Lower lobe of right lung (tissue), 2 donors: Measurements from ENCODE around the gene LDAF1. TPM values are rescaled to one million over a fixed set of nuclear protein-coding genes. Genes with fewer than 3 reads are reported as not detected.

Experiments used
- ATAC-seq, 2 donors: fragments of 200-7000 bp; cut with Tn5 transposase; one replicate each; pipeline ENCODE4 v1.9.1; 2020 to 2022; ENCODE audit warnings: mild to moderate bottlenecking in 2 of 2, moderate library complexity in 2 of 2
- DNase-seq: peaks from one replicate; pipeline ENCODE4 v3.0.0-alpha.2; 2020
- H3K27ac ChIP-seq: fragments of 200-600 bp; one replicate; pipeline ENCODE4 v1.8.0; 2022
- H3K27me3 ChIP-seq: fragments of 200-600 bp; one replicate; pipeline ENCODE4 v1.8.0; 2022; ENCODE audit warnings: low read depth
- H3K36me3 ChIP-seq: fragments of 200-600 bp; one replicate; pipeline ENCODE4 v1.8.0; 2022; ENCODE audit warnings: mild to moderate bottlenecking
- H3K4me1 ChIP-seq: fragments of 200-600 bp; one replicate; pipeline ENCODE4 v1.8.0; 2022
- H3K4me3 ChIP-seq: fragments of 200-600 bp; one replicate; pipeline ENCODE4 v1.8.0; 2022; ENCODE audit warnings: mild to moderate bottlenecking
- H3K9me3 ChIP-seq: fragments of 200-600 bp; one replicate; pipeline ENCODE4 v1.8.0; 2022
- intact Hi-C: fragments of 100-400 bp; cut with DNase I; formaldehyde crosslinking; loops from one replicate; pipeline ENCODE4 v1.11.0; 2022
- total RNA-seq: library from RNA; stranded (reverse); fragmentation: NEBNext Ultra II Directional; extraction: Animal tissue kit (Norgen Biotek cat#: 25700); gene quantifications from one replicate; pipeline ENCODE4 v1.2.1, GENCODE V29; 2021
- TF ChIP-seq, protein P1 (sequence below): fragments of 200-600 bp; IDR thresholded peaks from one replicate; pipeline ENCODE4 v1.8.0; 2022; ENCODE audit warnings: antibody characterized with exemption, mild to moderate bottlenecking
- donor health status: DM: no; HTN: yes; CAD: no; lungs with severe emphysema.

Gene LDAF1
- total RNA-seq, 1 donor from 2014 or later, result 39.8 TPM

DNA sequence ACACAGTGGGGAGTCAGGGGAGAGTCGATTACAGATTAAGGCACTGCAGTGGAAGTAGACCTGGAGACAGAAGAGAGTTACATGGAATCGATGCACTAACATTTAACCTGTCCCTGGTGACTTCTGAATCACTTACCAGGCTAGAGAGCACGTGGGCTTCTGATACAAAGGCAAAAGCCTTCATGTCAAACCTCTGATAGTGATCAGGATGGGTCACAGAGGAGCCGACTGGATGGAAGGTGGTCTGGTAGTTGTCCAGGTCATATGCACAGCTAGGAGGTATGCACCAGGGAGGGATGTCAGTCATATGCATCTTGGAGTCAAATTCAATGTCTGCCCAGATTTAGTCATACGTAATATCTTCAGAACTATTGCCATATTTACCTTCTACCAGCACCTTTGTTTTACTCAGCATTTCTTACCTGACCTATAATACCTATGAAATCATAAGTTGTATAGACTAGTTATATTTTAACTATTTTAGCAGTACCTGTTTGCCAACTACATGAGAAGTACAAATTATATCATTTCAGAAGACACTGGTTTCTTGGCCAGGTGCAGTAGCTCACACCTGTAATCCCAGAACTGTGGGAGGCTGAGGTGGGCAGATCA, 41.2 kb downstream of the LDAF1 start:
- H3K9me3 ChIP-seq, result no peaks in the 10 kb centered on the region
- no peak overlapping the region for H3K4me3 ChIP-seq
- no peaks in the 10 kb centered on the region for H3K27me3 ChIP-seq
- H3K36me3 ChIP-seq, result no peaks in the 10 kb centered on the region
- TF ChIP-seq, protein P1, sequence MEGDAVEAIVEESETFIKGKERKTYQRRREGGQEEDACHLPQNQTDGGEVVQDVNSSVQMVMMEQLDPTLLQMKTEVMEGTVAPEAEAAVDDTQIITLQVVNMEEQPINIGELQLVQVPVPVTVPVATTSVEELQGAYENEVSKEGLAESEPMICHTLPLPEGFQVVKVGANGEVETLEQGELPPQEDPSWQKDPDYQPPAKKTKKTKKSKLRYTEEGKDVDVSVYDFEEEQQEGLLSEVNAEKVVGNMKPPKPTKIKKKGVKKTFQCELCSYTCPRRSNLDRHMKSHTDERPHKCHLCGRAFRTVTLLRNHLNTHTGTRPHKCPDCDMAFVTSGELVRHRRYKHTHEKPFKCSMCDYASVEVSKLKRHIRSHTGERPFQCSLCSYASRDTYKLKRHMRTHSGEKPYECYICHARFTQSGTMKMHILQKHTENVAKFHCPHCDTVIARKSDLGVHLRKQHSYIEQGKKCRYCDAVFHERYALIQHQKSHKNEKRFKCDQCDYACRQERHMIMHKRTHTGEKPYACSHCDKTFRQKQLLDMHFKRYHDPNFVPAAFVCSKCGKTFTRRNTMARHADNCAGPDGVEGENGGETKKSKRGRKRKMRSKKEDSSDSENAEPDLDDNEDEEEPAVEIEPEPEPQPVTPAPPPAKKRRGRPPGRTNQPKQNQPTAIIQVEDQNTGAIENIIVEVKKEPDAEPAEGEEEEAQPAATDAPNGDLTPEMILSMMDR, result no peak
- no peaks in the 10 kb centered on the region for H3K4me1 ChIP-seq
- intact Hi-C loops, result no loop called here
- H3K27ac ChIP-seq, result no peak overlapping the region
- DNase-seq (no peak), ATAC-seq (no peak)

GRCh38 chr16:21203155-21203797, 44.8 kb downstream of the LDAF1 start:
- ATAC-seq, result no peak
- H3K4me1 ChIP-seq, result no peaks in the 10 kb centered on the region
- H3K4me3 ChIP-seq, result no peak overlapping the region
- no peaks in the 10 kb centered on the region for H3K36me3 ChIP-seq
- intact Hi-C loops, result no loop called here
- H3K27me3 ChIP-seq, result no peaks in the 10 kb centered on the region
- H3K27ac ChIP-seq, result no peak overlapping the region
- no peak for DNase-seq
- TF ChIP-seq, protein P1, result no peak
- H3K9me3 ChIP-seq, result no peaks in the 10 kb centered on the region

GRCh38 chr16:21205303-21205702, 46.8 kb downstream of the LDAF1 start:
- H3K27me3 ChIP-seq, result no peaks in the 10 kb centered on the region
- intact Hi-C loops, result no loop called here
- no peak for DNase-seq

DNA sequence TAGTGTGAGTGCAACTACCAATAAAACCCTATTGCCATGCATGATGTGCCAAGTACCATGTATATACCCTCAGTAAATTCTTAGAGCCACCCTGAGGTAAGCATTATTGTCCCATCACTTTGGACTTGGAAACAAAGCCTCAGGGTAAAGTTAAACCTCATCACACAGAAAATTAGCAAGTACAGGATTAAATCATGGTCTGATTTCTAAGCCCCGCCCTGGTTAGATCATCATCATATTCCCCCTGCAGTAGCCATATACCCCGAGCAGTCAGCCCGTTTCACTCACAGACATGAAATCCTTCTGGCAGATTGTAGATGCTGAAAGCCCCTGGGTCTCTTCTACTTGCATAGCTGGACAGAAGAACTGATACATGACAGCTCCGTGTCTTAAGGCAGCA, 48.1 kb downstream of the LDAF1 start:
- Histone ChIP-seq H3K4me3 (no peak overlapping the region), H3K36me3 (no peaks in the 10 kb centered on the region), H3K27ac (no peak overlapping the region), H3K9me3 (no peaks in the 10 kb centered on the region), H3K27me3 (no peaks in the 10 kb centered on the region), H3K4me1 (no peaks in the 10 kb centered on the region)
- ATAC-seq (no peak), DNase-seq (no peak)
- TF ChIP-seq, protein P1, result no peak
- intact Hi-C loops, result no loop called here

More at GRCh38 chr16:21205303-21205702, 46.8 kb downstream of the LDAF1 start:
- Histone ChIP-seq H3K9me3 (no peaks in the 10 kb centered on the region), H3K36me3 (no peaks in the 10 kb centered on the region), H3K4me1 (no peaks in the 10 kb centered on the region), H3K4me3 (no peak overlapping the region), H3K27ac (no peak overlapping the region)
- no peak for ATAC-seq
- TF ChIP-seq, protein P1, result no peak

DNA sequence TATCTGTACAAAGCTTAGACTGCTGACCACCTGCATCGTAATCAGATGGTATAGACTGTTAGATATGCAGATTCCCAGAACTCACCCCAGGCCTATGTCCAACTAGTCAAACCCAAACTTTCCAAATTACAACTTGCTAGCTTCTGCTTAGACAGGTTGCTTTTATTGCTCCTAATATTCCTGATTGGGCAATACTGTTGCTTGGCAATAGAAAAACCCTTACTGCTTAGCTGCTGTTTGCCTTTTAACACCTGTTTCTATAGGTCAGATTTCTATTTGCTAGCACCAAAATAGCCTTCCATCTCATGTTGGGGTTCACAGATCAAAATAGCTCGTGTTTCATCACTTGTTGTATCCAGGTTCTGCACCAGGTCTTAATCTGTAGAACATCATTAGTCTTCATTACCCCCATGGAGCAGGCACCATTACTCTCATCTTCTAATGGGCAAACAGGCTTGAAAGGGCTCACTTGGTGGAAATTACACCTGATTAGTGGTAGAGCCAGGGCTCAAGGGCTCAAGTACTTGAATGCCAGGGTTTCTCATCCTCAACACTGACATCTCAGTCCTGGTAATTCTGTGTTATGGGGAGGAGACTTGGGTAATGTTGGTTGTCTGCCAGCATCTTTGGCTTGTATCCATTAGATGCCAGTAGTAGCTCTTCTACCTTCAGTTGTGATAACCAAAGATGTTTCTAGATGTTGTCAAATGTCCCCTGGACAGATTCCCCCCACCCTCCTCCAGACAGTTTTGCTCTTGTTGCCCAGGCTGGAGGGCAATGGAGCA, 50.2 kb downstream of the LDAF1 start:
- ATAC-seq (no peak), DNase-seq (no peak)
- Histone ChIP-seq H3K27me3 (peaks cover 5% of the 10 kb centered on the region), H3K4me3 (no peak overlapping the region), H3K27ac (no peak overlapping the region), H3K9me3 (no peaks in the 10 kb centered on the region), H3K36me3 (no peaks in the 10 kb centered on the region), H3K4me1 (no peaks in the 10 kb centered on the region)
- intact Hi-C loops, result no loop called here
- TF ChIP-seq, protein P1, result no peak
